Gastrocnemius medialis (tissue), 4 donors: Measurements from ENCODE around the gene PLEKHG4. TPM values are rescaled to one million over a fixed set of nuclear protein-coding genes. Genes with fewer than 3 reads are reported as not detected.
A peak's percentile ranks its signal among the peaks of the same experiment; 100 is the strongest.

Experiments
- ATAC-seq, 2 donors: fragments of 150-250 bp; one replicate each; pipeline ENCODE4 v1.9.1; 2016
- DNase-seq, 2 donors: peaks; one replicate each; pipeline ENCODE4 v3.0.0-alpha.2; 2019
- H3K27ac ChIP-seq, 4 donors: fragments of 200-600 bp; sonication (generic); 1 replicate in 1 of 4; 2 replicates in 3 of 4; pipeline ENCODE4 v1.5.1; 2016 to 2018; ENCODE audit warnings: mild to moderate bottlenecking in 2 of 4, moderate library complexity in 1 of 4
- H3K27me3 ChIP-seq, 3 donors: fragments of 200-600 bp; sonication (generic) in 2 of 3; 1 replicate in 1 of 3; 2 replicates in 2 of 3; pipeline versions ENCODE4 v1.5.1 to v1.6.0; 2016 to 2019; ENCODE audit warnings: mild to moderate bottlenecking in 1 of 3, moderate library complexity in 1 of 3
- H3K36me3 ChIP-seq, 2 donors: fragments of 200-600 bp; sonication (generic) in 1 of 2; one replicate each; pipeline ENCODE4 v1.5.1; 2017 to 2018
- H3K4me1 ChIP-seq, 2 donors: fragments of 200-600 bp; sonication (generic) in 1 of 2; one replicate each; pipeline ENCODE4 v1.5.1; 2016 to 2017; ENCODE audit warnings: mild to moderate bottlenecking in 2 of 2
- H3K4me3 ChIP-seq, 4 donors: fragments of 200-600 bp; sonication (generic) in 3 of 4; 1 replicate in 1 of 4; 2 replicates in 3 of 4; pipeline ENCODE4 v1.5.1; 2016 to 2019; ENCODE audit warnings: mild to moderate bottlenecking in 2 of 4
- H3K9me3 ChIP-seq, 3 donors: fragments of 200-600 bp; sonication (generic) in 2 of 3; 1 replicate in 1 of 3; 2 replicates in 2 of 3; pipeline ENCODE4 v1.5.1; 2016 to 2019
- CTCF ChIP-seq, 5 experiments: fragments of 450-650 bp in 3 of 5; fragments of 200-600 bp in 2 of 5; sonication (generic) in 2 of 5; IDR thresholded peaks in 4 of 5; conservative IDR thresholded peaks in 1 of 5; 1 replicate in 4 of 5; 2 replicates in 1 of 5; pipeline ENCODE4 v1.5.1; 2016 to 2019; ENCODE audit warnings: antibody characterized with exemption in 5 of 5, mild to moderate bottlenecking in 3 of 5, moderate library complexity in 3 of 5
- POLR2A ChIP-seq, 2 donors: fragments of 450-650 bp; IDR thresholded peaks; one replicate each; pipeline ENCODE4 v1.6.1; 2017; ENCODE audit warnings: antibody characterized with exemption in 2 of 2, mild to moderate bottlenecking in 2 of 2, moderate library complexity in 2 of 2
- in situ Hi-C, 4 donors: fragments of 200-750 bp; cut with MboI; loops; one replicate each; pipeline versions ENCODE4 v1.15.0 to v1.8.0; 2017; ENCODE audit warnings: low sequenced_read_pairs in 4 of 4
- intact Hi-C: fragments of 100-400 bp; cut with DNase I; formaldehyde crosslinking; loops from one replicate; pipeline ENCODE4 v1.15.1; 2023; ENCODE audit warnings: low total_unique reads
- total RNA-seq, 4 donors: library from RNA; depleted of rRNA; stranded (reverse); fragments of >200 nt; gene quantifications; one replicate each; pipeline versions ENCODE4 v1.1.0 to v1.2.3, GENCODE V29; 2016

PLEKHG4 gene
- total RNA-seq, 4 donors from 2014 or later = 1.1 to 16.5 (median 2.6) TPM

- ATAC-seq (peak; percentile 30 to 37), DNase-seq (peak; percentile 82 to 95)
- H3K27ac ChIP-seq = peak overlapping the region; percentile 94 to 99 (median 98)
- peak overlapping the region in 3 of 4 donors; percentile 2 to 18 (median 15) for H3K4me3 ChIP-seq
- H3K36me3 ChIP-seq = peaks cover 0 to 35% of the 10 kb centered on the region in 2 donors
- H3K9me3 ChIP-seq = no peaks in the 10 kb centered on the region
- H3K27me3 ChIP-seq = no peaks in the 10 kb centered on the region
- intact Hi-C loops = loop anchor here (5.0 kb wide), 1 partner anchor 69 kb away; the partner anchor contains the start of gene NOL3
- in situ Hi-C loops = no loop called here
- TF ChIP-seq POLR2A (IDR thresholded peaks at IDR 0.05) = peak; percentile 24 to 55
- no peak for TF ChIP-seq CTCF (IDR thresholded peaks at IDR 0.05 in 4 of 5, conservative IDR thresholded peaks at IDR 0.05 in 1 of 5)
- H3K4me1 ChIP-seq = peaks cover 77 to 78% of the 10 kb centered on the region in 2 donors
Observed at GRCh38 chr16:67241008-67241900, 38.1 kb upstream of the PLEKHG4 start.

GRCh38 chr16:67242138-67242730 is 37.1 kb upstream of the PLEKHG4 start:
- Histone ChIP-seq H3K27me3 (no peaks in the 10 kb centered on the region), H3K4me3 (no peak overlapping the region), H3K36me3 (peaks cover 0 to 25% of the 10 kb centered on the region in 2 donors), H3K9me3 (no peaks in the 10 kb centered on the region), H3K4me1 (peaks cover 77 to 78% of the 10 kb centered on the region in 2 donors), H3K27ac (peak overlapping the region; percentile 94 to 99 (median 98))
- in situ Hi-C loops (no loop called here), intact Hi-C loops (loop anchor here (5.0 kb wide), 1 partner anchor 70 kb away; the partner anchor contains the start of gene NOL3)
- no peak for TF ChIP-seq CTCF (IDR thresholded peaks at IDR 0.05 in 4 of 5, conservative IDR thresholded peaks at IDR 0.05 in 1 of 5)
- TF ChIP-seq POLR2A (IDR thresholded peaks at IDR 0.05) = no peak
- ATAC-seq (no peak), DNase-seq (no peak)

- Histone ChIP-seq H3K36me3 (peaks cover 0 to 13% of the 10 kb centered on the region in 2 donors), H3K27ac (peak overlapping the region; percentile 94 to 99 (median 98)), H3K4me1 (peaks cover 83 to 84% of the 10 kb centered on the region in 2 donors), H3K27me3 (no peaks in the 10 kb centered on the region), H3K9me3 (no peaks in the 10 kb centered on the region), H3K4me3 (peak overlapping the region in 3 of 4 donors; percentile 8 to 93 (median 17))
- DNase-seq (peak in 1 of 2 donors; percentile 53), ATAC-seq (no peak)
- intact Hi-C loops (loop anchor here (5.0 kb wide), 1 partner anchor 71 kb away; the partner anchor contains the start of gene NOL3), in situ Hi-C loops (no loop called here)
- TF ChIP-seq CTCF (IDR thresholded peaks at IDR 0.05 in 4 of 5, conservative IDR thresholded peaks at IDR 0.05 in 1 of 5) = no peak
Observed at GRCh38 chr16:67243481-67243880, 35.9 kb upstream of the PLEKHG4 start.

GRCh38 chr16:67244387-67245185 is 34.7 kb upstream of the PLEKHG4 start:
- H3K4me1 ChIP-seq = peaks cover 79 to 80% of the 10 kb centered on the region in 2 donors

More at GRCh38 chr16:67244387-67245185, 34.7 kb upstream of the PLEKHG4 start:
- Histone ChIP-seq H3K4me3 (peak overlapping the region in 3 of 4 donors; percentile 87 to 93 (median 92)), H3K27ac (peak overlapping the region; percentile 94 to 99 (median 98)), H3K36me3 (peaks cover 0 to 2% of the 10 kb centered on the region in 2 donors), H3K9me3 (no peaks in the 10 kb centered on the region), H3K27me3 (no peaks in the 10 kb centered on the region)
- in situ Hi-C loops = no loop called here
- TF ChIP-seq POLR2A (IDR thresholded peaks at IDR 0.05) (peak; percentile 74 to 85), CTCF (IDR thresholded peaks at IDR 0.05 in 4 of 5, conservative IDR thresholded peaks at IDR 0.05 in 1 of 5) (peak in 1 of 5 experiments; percentile 24)
- DNase-seq (peak; percentile 86 to 93), ATAC-seq (peak; percentile 54 to 55)
- intact Hi-C loops = loop anchor here (5.0 kb wide), 4 partner anchors 72 to 828 kb away; partner anchors contain the start of genes HSF4 and NOL3
